ENCODE measurements around the gene NELFB. TPM values are rescaled to one million over a fixed set of nuclear protein-coding genes. Genes with fewer than 3 reads are reported as not detected.

Gene NELFB
- total and polyA plus RNA-seq, 2 of the 4 experiments (the other 2 are of a cell fraction), result 36.9 to 66.0 TPM

- Histone ChIP-seq H3K4me2 (ENCODE audit: low read depth, low read length) (no peak overlapping the region), H4K91ac (ENCODE audit: insufficient read depth, low read depth, low read length) (no peak overlapping the region), H3K56ac (ENCODE audit: extremely low read depth, insufficient read depth, low read length) (no peak overlapping the region), H3K79me1 (ENCODE audit: low read depth in 1 of 2, low read length in 2 of 2) (no peaks in the 10 kb centered on the region), H2BK5ac (ENCODE audit: low read depth, low read length, poor library complexity, severe bottlenecking) (no peak overlapping the region), H2BK20ac (ENCODE audit: low read depth, low read length) (no peak overlapping the region), H3K9me1 (ENCODE audit: insufficient read depth, low read length) (no peaks in the 10 kb centered on the region), H4K8ac (ENCODE audit: low read depth in 2 of 2, low read length in 2 of 2) (no peak overlapping the region), H3K9me3 (ENCODE audit: control insufficient read depth, insufficient read depth, low read length) (peaks cover 3% of the 10 kb centered on the region; the same call in 1 of the 2 replicates), H4K5ac (ENCODE audit: low read depth, low read length) (no peak overlapping the region), H3K27ac (ENCODE audit: insufficient read depth, low read length) (no peak overlapping the region), H3K36me3 (ENCODE audit: control insufficient read depth, insufficient read depth, low read length) (no peaks in the 10 kb centered on the region), H2AFZ (replicated peaks; ENCODE audit: low read length, poor library complexity) (no peak overlapping the region), H2AK5ac (ENCODE audit: low read depth, low read length) (no peak overlapping the region), H3K18ac (ENCODE audit: low read depth, low read length) (no peak overlapping the region), H2BK120ac (ENCODE audit: low read depth, low read length) (no peak overlapping the region), H2BK15ac (ENCODE audit: low read depth, low read length) (no peak overlapping the region), H3K14ac (replicated peaks; ENCODE audit: low read depth, low read length) (no peak overlapping the region), H2AK9ac (replicated peaks; ENCODE audit: low read depth, low read length, poor library complexity) (no peak overlapping the region), H3K27me3 (ENCODE audit: control insufficient read depth, insufficient read depth, low read length) (peaks cover 33% of the 10 kb centered on the region), H3K23ac (ENCODE audit: low read depth, low read length) (no peak overlapping the region), H3K4me3 (ENCODE audit: insufficient read depth, low read depth, low read length) (no peak overlapping the region), H3K9ac (ENCODE audit: low read depth, low read length) (no peak overlapping the region), H3K4ac (ENCODE audit: low read depth, low read length) (no peak overlapping the region), H4K20me1 (ENCODE audit: insufficient read depth, low read length) (peaks cover 4% of the 10 kb centered on the region; the same call in 1 of the 2 replicates), H3K4me1 (ENCODE audit: control insufficient read depth, insufficient read depth, low read length) (peaks cover 3% of the 10 kb centered on the region)
- ChIA-PET POLR2A (ENCODE audit: unreplicated experiment) (no interaction called here), CTCF (no interaction called here)
- no peak for DNase-seq
- TF ChIP-seq RCOR1 (IDR thresholded peaks at IDR 0.05; ENCODE audit: insufficient replicate concordance, low read length) (no peak), MAFK (IDR thresholded peaks at IDR 0.05; ENCODE audit: low read depth, low read length) (no peak), CEBPB (IDR thresholded peaks at IDR 0.05; ENCODE audit: low read depth, low read length) (no peak), CHD1 (IDR thresholded peaks at IDR 0.05; ENCODE audit: low read depth, low read length) (no peak), FOS (IDR thresholded peaks at IDR 0.05; ENCODE audit: low read depth, low read length) (no peak), NFE2L2 (IDR thresholded peaks at IDR 0.05; ENCODE audit: low read depth, low read length) (no peak), CTCF (conservative IDR thresholded peaks at IDR 0.05; ENCODE audit: low read depth, low read length) (no peak), POLR2A (IDR thresholded peaks at IDR 0.05; ENCODE audit: low read depth, low read length) (no peak), SMC3 (IDR thresholded peaks at IDR 0.05; ENCODE audit: low read depth, low read length) (no peak), ELK1 (IDR thresholded peaks at IDR 0.05; ENCODE audit: borderline replicate concordance, low read depth, low read length) (no peak), RAD21 (IDR thresholded peaks at IDR 0.05; ENCODE audit: low read length) (no peak), MAZ (IDR thresholded peaks at IDR 0.05; ENCODE audit: borderline replicate concordance, low read depth, low read length) (no peak)
- dilution Hi-C loops (cut with HindIII; ENCODE audit: low sequenced_read_pairs, unreplicated experiment), result no loop called here
- WGBS, 2 experiments (ENCODE audit: extremely low coverage in 2 of 2, insufficient read length in 1 of 2), result 57% methylated on average over 6 of the region's 10 CpGs; no CpG with 5 or more reads in 1 of the 2 experiments
- in situ Hi-C loops (cut with MboI; ENCODE audit: low sequenced_read_pairs), result no loop called here
- intact Hi-C loops (cut with micrococcal nuclease), result no loop called here
- ATAC-seq (ENCODE audit: low read depth), result no peak
- no TSS peak for BruUV-seq (replicated peaks)
These were observed 44.1 kb downstream of the NELFB start for GRCh38 chr9:137299203-137299565.

Data from IMR-90 (cell line).